GM10266 (cell line): ENCODE data around the gene ATG7.

Source experiments
- DNase-seq: peaks from one replicate; pipeline ENCODE4 v3.0.0; 2012; ENCODE audit errors: extremely low spot score
- TF ChIP-seq, protein P1 (sequence below): IDR thresholded peaks from 2 replicates; pipeline ENCODE4 v1.5.1; 2012; ENCODE audit warnings: mild to moderate bottlenecking, low read depth; ENCODE audit not compliant: control insufficient read depth, insufficient read depth; ENCODE audit errors: missing control alignments

Gene ATG7

GRCh38 chr3:11541321-11542303, 269.4 kb downstream of the ATG7 start:
- no peak for DNase-seq
- TF ChIP-seq, protein P1, sequence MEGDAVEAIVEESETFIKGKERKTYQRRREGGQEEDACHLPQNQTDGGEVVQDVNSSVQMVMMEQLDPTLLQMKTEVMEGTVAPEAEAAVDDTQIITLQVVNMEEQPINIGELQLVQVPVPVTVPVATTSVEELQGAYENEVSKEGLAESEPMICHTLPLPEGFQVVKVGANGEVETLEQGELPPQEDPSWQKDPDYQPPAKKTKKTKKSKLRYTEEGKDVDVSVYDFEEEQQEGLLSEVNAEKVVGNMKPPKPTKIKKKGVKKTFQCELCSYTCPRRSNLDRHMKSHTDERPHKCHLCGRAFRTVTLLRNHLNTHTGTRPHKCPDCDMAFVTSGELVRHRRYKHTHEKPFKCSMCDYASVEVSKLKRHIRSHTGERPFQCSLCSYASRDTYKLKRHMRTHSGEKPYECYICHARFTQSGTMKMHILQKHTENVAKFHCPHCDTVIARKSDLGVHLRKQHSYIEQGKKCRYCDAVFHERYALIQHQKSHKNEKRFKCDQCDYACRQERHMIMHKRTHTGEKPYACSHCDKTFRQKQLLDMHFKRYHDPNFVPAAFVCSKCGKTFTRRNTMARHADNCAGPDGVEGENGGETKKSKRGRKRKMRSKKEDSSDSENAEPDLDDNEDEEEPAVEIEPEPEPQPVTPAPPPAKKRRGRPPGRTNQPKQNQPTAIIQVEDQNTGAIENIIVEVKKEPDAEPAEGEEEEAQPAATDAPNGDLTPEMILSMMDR, result no peak

DNA sequence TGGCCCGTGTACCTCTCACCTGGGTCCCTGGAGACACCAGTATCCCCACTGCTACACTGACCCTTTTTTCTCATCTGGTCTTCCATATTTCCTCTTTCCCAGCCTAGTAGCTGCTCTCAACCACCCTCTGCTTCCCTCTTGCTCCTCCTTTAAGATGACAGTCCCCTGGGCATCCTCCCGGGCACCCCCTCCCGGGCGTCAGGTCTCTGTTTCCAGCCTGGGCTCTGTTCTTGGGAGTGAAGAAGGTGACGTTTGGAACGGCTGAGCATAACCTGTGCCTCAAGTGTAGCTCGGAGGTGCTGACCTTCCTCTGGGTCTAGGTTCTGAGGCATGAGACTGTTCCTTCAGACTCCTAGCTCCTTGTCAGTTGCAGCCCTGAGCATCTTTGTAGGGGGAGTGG, 270.4 kb downstream of the ATG7 start:
- TF ChIP-seq, protein P1, result no peak

DNA sequence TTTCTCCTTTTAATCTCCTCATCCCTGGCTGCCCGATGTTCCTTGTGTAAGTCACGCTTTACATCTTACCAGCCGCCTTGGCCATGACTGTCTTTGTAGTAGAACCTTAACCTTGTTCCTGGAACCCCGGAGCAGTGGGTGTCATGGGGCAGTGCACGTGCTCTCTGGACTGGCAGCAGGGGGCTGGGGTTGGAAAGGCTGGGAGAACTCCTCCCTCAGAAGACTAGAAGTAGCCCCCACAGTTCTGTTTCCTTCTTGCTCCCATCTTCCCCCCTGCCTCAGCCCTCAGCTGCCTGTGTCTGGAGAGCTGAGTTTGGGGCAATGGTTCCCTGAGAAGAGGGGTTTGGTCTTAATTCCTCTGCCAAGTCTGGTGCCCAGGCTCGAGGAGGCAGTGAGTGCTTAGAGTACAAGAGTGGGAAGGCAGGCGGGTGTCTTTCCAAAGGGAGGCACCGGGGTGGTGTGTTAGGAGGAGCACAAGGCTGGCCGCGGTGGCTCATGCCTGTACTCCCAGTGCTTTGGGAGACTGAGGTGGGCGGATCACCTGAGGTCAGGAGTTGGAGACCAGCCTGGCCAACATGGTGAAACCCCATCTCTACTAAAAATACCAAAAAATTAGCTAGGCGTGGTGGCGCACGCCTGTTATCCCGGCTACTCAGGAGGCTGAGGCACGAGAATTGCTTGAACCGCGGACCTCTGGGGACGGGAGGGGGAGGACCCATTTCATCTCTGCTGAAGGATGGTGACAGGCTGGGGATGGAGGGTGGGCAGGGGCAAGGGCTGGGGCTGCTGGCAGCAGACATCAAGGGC, 271.1 kb downstream of the ATG7 start:
- TF ChIP-seq, protein P1, result no peak
- DNase-seq, result no peak

More for the DNA sequence above, 270.4 kb downstream of the ATG7 start:
- DNase-seq, result no peak

GRCh38 chr3:11543948-11544387, 271.8 kb downstream of the ATG7 start:
- DNase-seq, result no peak

DNA sequence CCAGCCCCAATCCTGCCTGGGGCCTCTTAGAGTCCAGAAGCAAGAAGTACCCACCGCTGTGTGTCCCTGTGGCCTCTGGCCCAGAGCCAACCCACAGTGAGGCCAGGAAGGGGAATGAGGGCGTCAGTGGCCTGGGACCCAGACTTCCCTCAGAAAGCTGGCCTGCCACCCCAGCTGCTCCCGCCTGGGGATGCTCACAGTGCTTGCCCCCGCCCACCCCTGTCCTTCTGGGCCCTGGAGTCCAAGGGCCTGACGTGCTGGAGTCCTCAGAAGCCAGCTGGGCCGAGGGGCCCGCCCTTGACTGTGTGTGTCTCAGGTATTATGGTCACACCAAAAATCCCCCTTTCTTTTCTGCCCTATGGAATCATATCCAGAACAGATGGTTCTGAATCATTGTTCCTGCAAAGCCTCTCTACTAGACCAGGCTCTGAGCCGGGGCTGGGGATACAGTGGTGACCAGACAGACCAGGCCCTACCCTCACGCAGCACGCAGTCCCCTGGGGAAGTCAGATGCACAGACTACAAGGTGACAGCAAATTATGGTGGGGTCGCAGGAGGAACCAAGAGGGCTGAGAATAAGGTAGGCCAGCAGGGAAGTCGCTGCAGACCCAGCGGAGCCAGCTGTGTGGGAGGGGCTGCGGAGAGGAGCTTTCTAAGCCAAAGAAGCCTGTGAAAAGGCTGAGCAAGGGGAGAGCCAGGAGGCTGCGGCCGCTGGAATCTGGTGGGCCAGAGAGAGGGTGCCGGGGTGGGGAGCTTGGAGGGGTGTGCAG, 272.4 kb downstream of the ATG7 start:
- DNase-seq, result no peak
- TF ChIP-seq, protein P1, result no peak

More at GRCh38 chr3:11543948-11544387, 271.8 kb downstream of the ATG7 start:
- TF ChIP-seq, protein P1, result no peak

GRCh38 chr3:11545186-11545851, 273.1 kb downstream of the ATG7 start:
- DNase-seq, result no peak
- TF ChIP-seq, protein P1, result no peak
